ENCODE results near the gene GRIK1.

Gene GRIK1

DNA sequence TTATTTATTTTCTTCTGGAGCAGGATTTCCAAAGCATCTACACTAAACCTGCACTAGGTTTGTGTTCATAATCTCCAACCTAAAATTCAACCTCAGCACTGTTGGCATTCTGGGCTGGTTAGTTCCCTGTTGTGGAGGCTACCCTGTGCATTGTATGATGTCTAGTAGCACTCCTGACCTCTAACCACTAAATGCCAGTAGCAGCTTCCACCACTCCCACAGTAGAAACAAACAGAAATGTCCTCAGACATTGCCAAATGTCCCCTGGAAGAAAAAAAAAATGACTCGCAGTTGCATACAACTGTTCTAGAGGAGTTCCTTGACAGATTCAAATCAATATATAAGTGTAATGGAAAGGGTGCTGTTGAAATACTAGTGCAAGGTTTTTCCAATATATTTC, 18.9 kb downstream of the GRIK1 start:
- DNase-seq (ENCODE audit: low read depth, low spot score): no peak
- no peak overlapping the region for H3K27ac ChIP-seq

- peak overlapping the region; percentile 54 for H3K27ac ChIP-seq
- peak; percentile 57 for DNase-seq (ENCODE audit: low read depth, low spot score)
Measured at GRCh38 chr21:29914326-29914725, 25.5 kb downstream of the GRIK1 start.

DNA sequence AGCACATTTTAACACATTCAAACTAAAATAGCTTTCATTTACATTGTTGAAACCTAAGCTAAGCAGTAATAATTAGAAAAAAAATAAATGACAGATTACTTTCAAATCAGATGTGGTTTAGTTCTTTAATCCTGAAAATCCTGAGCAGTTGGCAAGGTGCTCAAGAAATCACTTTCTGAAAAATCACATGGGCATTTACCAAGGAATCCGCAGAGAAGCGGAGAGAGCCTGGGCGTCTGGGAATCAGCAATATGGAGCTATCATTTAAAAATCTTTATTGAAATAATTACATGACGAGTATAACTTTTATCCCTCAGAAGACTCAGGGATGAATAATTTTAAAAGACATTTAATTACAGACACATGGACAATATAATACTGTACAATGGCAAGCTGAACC, 30.2 kb downstream of the GRIK1 start:
- no peak overlapping the region for H3K27ac ChIP-seq
- DNase-seq (ENCODE audit: low read depth, low spot score): no peak

DNA sequence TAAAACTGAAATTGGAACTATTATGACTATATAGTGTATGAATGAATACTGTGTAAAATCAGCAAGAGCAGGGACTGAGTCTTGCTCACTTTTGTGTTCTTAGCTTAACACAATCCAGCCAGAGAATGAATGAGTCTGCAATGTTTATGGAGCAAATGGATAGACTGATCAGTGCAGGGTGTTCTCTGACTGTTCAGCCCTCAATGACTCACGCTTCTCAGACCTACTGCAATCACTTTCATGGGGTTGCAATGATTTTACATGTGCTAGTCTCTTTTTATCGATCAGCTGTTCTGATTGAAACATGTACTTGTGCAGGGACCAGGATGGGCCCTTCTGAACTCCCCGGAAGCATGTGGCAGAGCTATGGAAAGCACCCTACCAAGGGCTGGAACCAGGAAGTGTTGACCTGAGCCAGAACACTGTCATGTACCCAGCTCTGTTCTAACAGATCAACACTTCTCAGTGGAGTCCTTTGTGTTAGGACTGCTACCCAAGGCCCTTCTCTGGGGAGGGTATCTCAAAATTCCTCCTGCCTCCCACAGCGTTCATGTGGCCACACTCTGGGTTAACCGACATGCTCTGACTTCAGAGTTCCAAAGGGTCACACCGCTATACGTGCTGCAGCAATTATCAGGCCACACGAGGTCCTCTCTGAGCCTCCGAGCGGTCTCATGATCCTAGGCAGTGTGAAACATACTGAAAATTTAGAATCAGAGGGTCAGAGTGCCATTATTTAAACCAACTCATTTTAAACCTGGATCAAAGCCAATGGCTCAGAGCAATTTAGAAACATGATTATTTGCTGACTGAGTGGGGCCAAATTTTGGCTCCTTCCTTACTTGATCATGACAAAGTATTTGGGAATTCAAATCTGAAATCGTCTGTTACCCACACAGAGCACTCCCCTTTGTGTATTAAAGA, 35.2 kb downstream of the GRIK1 start:
- peak overlapping the region; percentile 65 for H3K27ac ChIP-seq
- DNase-seq (ENCODE audit: low read depth, low spot score): peak; percentile 31

DNA sequence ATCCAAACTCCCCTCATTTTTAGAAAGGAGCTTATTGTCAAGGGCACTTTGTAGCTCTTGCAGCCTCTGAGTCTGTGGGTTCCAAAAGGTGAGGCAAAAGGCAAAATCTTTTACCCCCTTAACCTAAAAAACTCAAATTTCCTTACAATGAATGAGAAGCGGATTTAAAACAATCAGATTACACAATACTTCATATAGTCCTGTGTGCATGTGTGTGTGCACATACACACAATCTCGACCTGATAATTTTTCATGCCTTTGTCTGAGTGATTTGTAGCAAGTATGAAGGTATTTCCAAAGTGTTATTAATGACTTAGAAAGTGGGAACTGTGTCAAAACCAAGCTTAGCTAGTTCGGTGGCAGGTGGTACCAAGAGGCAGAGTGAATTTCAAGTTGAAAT, 42.9 kb downstream of the GRIK1 start:
- DNase-seq (ENCODE audit: low read depth, low spot score): no peak

DNA sequence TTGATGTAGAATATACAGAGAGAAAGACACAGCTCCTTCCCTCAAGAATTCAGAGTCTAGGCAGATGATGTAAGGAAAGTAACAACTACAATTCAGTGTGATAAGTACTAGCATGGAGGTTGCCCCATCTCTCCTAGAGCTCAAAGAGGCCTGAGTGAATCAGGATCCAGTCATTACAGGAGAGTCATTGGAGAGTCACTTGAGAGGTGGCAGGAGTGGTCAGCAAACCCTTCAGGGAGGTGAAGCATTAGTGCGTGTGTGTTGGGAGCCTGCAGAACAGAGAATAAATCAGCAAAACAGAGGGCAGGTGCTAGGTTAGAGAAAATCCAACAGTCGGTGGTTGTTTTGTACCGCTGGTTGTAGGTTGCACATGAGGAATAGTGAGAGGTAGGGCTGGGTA, 46.1 kb downstream of the GRIK1 start:
- DNase-seq (ENCODE audit: low read depth, low spot score): no peak
- peak overlapping the region; percentile 35 for H3K27ac ChIP-seq

More for the DNA sequence above, 42.9 kb downstream of the GRIK1 start:
- H3K27ac ChIP-seq: no peak overlapping the region

- H3K27ac ChIP-seq: peak overlapping the region; percentile 17
- DNase-seq (ENCODE audit: low read depth, low spot score): no peak
Measured at GRCh38 chr21:29892379-29892778, 47.4 kb downstream of the GRIK1 start.

DNA sequence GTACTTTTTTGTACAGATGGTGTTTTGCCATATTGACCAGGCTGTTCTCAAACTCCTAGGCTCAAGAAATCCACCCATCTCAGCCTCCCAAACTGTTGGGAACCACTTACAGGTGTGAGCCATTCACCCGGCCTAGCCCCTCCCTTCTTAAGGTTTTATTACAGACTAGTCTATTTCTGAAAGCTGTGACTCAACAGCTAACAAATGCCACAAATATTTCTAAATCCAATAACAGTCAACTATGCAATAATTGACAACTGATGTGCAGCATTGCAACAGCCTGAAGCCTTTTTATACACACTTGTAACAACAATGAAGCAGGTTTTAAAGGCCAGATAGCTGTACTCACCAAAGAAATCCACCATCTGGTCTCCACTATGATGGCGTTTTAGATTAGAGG, 51.4 kb downstream of the GRIK1 start:
- no peak overlapping the region for H3K27ac ChIP-seq
- peak; percentile 29 for DNase-seq (ENCODE audit: low read depth, low spot score)

DNA sequence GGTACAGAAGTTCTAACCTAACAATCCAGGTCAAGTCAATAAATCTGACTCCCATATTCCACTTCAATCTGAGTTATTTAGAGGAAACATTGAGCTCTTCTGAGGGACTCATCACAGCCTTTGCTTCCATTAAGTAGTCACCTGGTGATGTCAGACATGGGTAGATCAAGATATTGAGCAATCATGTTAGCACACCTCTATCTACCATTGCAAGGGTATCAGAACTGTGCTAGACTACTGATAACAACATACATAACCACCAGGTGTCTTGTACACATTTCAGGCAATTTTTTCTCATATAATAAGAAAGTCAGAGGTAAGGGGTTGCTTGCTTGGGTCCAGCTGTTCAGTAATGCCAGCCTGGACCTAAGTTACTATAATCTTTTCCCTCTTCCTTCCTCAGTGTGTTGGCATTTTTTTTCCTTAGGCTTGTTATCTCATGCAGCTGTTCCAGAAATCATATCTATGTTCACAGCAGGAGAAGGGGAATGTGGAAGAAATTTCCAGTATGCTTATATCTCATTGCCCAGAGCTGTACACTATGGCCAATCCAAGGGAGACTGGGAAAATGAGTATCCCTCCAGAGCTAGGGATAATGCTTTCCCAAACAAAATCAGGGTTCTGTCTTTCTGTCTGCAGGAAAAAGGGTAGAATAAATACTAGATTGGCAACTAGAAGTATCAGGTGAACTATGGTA, 52.3 kb downstream of the GRIK1 start:
- no peak overlapping the region for H3K27ac ChIP-seq
- no peak for DNase-seq (ENCODE audit: low read depth, low spot score)

DNA sequence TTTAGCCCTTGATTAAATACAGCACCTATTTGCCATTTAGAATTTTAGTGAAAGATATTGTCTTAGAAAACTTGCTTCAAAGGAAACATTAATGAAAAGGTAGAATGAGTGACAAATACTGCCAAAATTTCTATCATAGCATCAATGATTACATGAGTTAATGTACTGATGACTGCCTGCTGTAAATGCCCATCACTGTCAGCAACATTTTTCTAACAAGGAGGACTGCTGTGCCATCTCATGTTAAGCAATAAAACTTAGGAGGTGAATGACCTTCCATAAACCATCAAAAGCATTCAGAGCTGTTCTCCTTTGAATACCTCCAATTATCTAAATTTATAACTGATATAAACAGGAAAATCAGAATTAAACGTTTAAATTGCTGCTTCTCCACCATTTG, 54.3 kb downstream of the GRIK1 start:
- no peak for DNase-seq (ENCODE audit: low read depth, low spot score)
- no peak overlapping the region for H3K27ac ChIP-seq

DNA sequence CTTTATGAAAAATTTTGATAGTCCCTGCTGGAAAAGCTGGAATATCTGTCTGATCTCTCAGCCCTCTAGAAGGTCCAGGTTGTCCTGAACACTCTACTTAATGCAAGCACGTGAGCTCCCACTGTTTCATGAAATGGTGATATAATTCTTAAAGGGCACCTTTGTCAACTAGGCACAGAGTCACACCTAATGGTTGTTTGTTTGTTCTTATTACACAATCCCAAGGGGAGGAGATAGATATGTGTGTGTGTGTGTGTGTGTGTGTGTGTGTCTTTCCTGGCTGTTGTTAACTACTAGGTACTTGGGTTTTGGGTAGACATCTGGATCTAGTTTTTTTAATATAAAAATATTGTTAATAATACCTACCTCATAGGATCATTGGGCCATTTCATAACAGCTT, 63.9 kb downstream of the GRIK1 start:
- no peak for DNase-seq (ENCODE audit: low read depth, low spot score)
- no peak overlapping the region for H3K27ac ChIP-seq

- no peak for DNase-seq (ENCODE audit: low read depth, low spot score)
- no peak overlapping the region for H3K27ac ChIP-seq
Measured at GRCh38 chr21:29875036-29875716, 64.6 kb downstream of the GRIK1 start.

DNA sequence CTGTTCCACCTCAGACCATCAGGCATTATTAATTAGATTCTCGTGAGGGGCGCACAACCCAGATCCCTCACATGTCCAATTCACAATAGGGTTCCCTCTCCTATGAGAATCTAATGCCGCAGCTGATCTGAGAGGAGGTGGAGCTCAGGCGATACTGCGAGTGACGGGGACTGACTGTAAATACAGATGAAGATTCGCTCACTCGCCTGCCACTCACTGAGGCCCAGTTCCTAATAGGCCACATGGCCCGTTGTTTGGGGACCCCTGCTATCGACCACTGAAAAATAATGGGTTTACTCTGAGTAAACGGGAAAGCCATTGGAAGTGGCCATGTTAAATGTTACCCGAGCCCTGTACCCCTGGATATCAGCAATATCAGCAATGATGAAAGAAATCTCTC, 65.9 kb downstream of the GRIK1 start:
- DNase-seq (ENCODE audit: low read depth, low spot score): no peak
- no peak overlapping the region for H3K27ac ChIP-seq

DNA sequence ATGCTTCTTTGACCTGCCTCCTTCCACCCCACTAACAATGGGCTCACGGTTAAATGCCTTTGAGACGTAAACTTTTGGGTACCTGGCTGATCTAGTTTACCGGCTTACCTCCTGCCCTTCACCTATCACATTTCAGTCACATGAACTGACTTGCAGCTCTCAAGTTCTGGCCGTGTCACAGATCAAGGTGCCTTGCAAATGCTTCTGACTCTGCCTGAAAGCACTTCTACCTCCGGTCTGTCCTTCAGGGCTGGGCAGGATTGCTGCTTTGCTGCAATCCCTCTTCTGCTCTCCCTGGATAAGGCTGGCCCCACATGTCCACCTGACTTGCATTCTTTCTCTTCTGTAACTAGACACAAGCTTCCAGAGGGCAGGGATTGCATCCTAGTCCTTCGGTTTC, 69.0 kb downstream of the GRIK1 start:
- H3K27ac ChIP-seq: no peak overlapping the region
- DNase-seq (ENCODE audit: low read depth, low spot score): no peak

- DNase-seq (ENCODE audit: low read depth, low spot score): no peak
- no peak overlapping the region for H3K27ac ChIP-seq
Measured at GRCh38 chr21:29867796-29868195, 72.0 kb downstream of the GRIK1 start.

- no peak for DNase-seq (ENCODE audit: low read depth, low spot score)
- H3K27ac ChIP-seq: no peak overlapping the region
Measured at GRCh38 chr21:29860346-29860745, 79.5 kb downstream of the GRIK1 start.

DNA sequence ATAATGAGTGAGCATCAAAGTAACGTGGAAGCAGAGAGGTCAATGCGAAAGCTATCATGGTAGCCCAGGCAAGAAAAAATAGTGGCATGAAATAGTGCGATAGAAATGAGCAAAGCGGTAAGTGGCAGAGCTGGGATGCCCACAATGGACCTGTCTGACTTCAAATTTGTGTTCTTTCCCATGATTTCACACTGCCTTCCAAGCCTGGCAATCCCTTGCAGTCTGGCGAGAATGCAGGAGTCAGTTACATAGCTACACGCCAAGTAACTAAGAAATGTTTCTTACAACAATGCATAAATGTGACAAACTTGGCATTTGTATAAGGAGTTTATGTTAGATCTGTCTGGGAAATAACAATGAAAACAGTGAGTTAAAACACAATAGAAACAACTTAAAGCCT, 82.6 kb downstream of the GRIK1 start:
- H3K27ac ChIP-seq: no peak overlapping the region
- no peak for DNase-seq (ENCODE audit: low read depth, low spot score)

DNA sequence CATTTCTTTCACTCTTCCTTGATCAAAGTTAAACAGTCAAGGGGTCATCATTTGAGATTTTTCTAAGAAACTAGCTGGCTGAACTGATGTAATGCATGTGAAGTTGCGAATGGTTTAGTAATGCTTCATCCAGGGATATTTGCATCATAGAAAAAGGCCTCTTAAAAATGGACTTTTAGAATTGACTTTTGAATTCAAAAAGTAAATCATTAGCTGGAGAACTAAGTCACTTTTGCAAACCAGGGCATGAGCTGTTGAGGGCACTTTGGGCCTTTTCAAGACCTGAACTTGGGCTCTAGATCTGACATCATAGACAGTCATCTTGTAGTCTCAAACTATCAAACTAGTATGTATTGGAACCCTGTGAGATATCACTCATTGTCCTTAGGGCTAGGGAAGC, 85.0 kb downstream of the GRIK1 start:
- no peak overlapping the region for H3K27ac ChIP-seq
- DNase-seq (ENCODE audit: low read depth, low spot score): no peak

GRCh38 chr21:29851611-29852010, 88.2 kb downstream of the GRIK1 start:
- no peak for DNase-seq (ENCODE audit: low read depth, low spot score)
- no peak overlapping the region for H3K27ac ChIP-seq

DNA sequence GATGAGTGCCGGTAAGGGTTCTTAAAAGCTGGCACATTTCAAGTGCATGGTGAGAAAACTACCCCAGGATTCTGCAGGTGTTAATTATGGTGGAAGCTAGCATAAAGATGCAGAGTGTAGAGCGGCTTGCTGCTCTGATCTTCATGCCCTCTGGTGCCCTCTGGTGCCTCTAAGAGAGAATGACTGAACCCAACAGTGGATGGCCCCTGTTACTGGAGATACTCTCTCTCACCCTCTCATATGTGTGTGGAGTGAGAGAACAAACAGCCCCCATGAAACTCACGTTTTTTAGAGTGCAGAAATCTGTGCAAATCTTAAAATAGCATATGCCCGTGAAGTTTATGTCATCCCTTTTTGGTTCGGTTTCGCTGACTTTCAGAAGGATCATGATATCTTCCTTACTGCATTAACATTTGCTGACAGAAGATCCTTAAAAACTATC, 90.0 kb downstream of the GRIK1 start:
- no peak overlapping the region for H3K27ac ChIP-seq
- no peak for DNase-seq (ENCODE audit: low read depth, low spot score)

DNA sequence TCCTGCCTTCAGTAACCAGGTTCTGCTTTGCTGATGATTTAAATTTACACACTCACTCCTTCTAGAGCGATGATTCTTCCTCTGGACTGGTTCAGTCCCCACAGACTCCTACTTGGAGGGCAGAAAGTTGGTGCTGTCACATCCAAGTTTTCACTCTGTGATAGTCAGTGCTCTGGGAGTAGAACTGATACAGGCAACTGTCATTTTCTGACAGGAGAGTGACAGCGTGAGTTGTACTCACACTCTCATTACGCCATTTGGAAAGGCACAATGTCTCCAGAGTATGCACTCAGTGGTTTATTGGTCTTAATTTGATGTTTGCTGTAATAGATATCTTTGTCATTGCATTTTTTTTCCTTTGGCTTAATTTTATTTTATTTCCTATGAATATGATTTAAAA, 96.0 kb downstream of the GRIK1 start:
- no peak for DNase-seq (ENCODE audit: low read depth, low spot score)
- no peak overlapping the region for H3K27ac ChIP-seq
